Measurements from ENCODE around the gene ENTREP1.
"Not testable (repeated sequence)": the region's sequence is repeated elsewhere in the genome, so short reads cannot be mapped to it uniquely, and the experiment has no call there.

Gene ENTREP1

DNA sequence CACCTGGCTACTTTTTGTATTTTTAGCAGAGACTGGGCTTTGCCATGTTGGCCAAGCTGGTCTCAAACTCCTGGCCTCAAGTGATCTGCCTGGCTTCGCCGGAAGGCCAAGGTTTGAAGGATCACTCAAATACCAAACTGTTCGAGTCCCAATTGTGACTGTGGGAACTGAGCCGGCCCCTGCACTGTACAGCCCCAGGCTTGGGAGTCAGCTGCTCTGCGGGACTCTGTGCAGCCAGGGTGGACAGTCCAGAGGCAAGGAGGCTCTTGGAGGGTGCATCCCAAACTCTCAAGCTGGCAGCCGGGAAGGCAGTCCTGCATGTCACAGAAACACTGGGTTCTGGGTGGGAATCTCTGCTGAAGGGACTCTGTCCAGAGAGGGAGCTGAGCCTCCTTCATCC lies 109.0 kb downstream of the ENTREP1 start:
- DNase-seq (ENCODE audit: low read depth, low spot score), result no peak
- peak overlapping the region; percentile 27 for H3K27ac ChIP-seq

DNA sequence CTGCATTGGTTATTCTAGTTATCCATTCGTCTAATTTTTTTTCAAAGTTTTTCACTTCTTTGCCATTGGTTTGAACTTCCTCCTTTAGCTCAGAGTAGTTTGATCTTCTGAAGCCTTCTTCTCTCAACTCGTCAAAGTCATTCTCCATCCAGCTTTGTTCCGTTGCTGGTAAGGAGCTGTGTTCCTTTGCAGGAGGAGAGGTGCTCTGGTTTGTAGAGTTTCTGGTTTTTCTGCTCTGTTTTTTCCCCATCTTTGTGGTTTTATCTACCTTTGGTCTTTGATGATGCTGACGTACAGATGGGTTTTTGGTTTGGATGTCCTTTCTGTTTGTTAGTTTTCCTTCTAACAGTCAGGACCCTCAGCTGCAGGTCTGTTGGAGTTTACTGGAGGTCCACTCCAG lies 114.6 kb downstream of the ENTREP1 start:
- not testable (repeated sequence) for H3K27ac ChIP-seq; DNase-seq (ENCODE audit: low read depth, low spot score)

DNA sequence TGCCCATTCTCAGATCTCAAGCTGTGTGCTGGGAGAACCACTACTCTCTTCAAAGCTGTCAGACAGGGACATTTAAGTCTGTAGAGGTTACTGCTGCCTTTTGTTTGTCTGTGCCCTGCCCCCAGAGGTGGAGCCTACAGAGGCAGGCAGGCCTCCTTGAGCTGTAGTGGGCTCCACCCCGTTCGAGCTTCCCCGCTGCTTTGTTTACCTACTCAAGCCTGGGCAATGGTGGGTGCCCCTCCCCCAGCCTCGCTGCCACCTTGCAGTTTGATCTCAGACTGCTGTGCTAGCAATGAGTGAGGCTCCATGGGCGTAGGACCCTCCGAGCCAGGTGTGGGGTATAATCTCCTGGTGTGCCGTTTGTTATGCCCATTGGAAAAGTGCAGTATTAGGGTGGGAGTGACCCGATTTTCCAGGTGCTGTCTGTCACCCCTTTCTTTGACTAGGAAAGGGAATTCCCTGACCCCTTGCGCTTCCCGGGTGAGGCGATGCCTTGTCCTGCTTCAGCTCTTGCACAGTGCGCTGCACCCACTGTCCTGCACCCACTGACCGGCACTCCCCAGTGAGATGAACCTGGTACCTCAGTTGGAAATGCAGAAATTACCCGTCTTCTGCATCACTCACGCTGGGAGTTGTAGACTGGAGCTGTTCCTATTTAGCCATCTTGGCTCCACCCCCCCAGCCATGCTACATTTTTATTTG lies 115.4 kb downstream of the ENTREP1 start:
- not testable (repeated sequence) for DNase-seq (ENCODE audit: low read depth, low spot score); H3K27ac ChIP-seq
